ENCODE measurements around the gene HS6ST2. TPM values are rescaled to one million over a fixed set of nuclear protein-coding genes. Genes with fewer than 3 reads are reported as not detected.
A peak's percentile ranks its signal among the peaks of the same experiment; 100 is the strongest.
"Not testable (repeated sequence)": the region's sequence is repeated elsewhere in the genome, so short reads cannot be mapped to it uniquely, and the experiment has no call there.

HS6ST2 gene
- total RNA-seq, 2 experiments from 2014 or later = not detected

DNA sequence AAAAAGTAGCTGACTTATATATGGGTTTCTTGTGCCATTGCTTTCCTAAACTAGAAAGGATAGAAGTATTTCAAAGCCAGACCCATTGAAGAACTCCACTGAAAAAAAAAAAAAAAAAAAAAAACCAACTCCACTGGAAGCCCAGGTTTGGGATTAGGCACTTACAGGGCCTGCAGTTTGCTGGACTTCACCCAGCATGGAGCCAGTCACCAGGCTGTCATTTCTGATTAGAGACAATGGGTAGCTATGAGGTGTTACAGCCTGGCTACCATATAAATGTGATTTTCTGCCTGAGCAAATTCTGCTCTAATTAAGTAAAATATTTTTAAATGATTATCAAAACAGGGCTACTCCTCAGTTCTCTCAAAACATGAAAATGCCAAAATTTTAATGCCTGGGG is 49.5 kb downstream of the HS6ST2 start:
- POLR2A ChIA-PET = no interaction called here

DNA sequence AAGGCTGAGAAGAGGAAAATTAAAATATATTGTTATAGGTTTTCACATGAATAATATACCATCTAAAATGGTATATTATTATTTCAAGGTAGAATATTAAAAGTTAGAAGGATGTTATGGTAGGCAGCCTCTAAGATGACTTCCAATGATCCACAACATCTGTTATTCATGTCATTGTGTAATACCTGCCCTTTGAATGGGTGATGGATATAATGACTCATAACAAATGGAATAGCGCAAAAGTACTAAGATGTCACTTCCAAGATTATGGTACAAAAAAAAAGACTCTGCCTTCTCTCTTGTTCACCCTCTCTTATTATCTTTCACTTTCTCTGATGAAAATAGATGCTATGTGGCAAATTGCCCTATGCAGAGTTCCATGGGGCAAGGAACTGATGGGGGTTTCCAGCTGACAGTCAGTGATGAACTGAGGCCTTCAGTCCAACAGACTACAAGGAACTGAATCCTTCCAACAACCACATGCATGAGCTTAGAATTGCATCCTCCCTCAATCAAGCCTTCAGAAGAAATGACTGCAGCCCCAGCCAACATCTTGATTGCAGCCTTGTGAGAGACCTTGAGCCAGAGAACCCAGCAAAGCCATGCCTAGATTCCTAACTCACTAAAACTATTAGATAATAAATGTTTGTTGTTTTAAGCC is 57.7 kb downstream of the HS6ST2 start:
- POLR2A ChIA-PET = no interaction called here
- Mint-ChIP-seq H3K36me3 (no peaks in the 10 kb centered on the region), H3K27me3 (peaks cover 2% of the 10 kb centered on the region), H3K4me3 (no peak overlapping the region), H3K27ac (no peak overlapping the region), H3K4me1 (no peaks in the 10 kb centered on the region), H3K9me3 (no peaks in the 10 kb centered on the region)
- DNase-seq = no peak
- no peak for ATAC-seq (ENCODE audit: low read depth)

More for the DNA sequence above, 49.5 kb downstream of the HS6ST2 start:
- no peaks in the 10 kb centered on the region for H3K36me3 Mint-ChIP-seq
- peaks cover 1% of the 10 kb centered on the region for H3K9me3 Mint-ChIP-seq
- H3K4me3 Mint-ChIP-seq = no peak overlapping the region
- no peak for DNase-seq
- no peaks in the 10 kb centered on the region for H3K4me1 Mint-ChIP-seq
- H3K27ac Mint-ChIP-seq = no peak overlapping the region
- ATAC-seq (ENCODE audit: low read depth) = no peak
- H3K27me3 Mint-ChIP-seq = peaks cover 2% of the 10 kb centered on the region

DNA sequence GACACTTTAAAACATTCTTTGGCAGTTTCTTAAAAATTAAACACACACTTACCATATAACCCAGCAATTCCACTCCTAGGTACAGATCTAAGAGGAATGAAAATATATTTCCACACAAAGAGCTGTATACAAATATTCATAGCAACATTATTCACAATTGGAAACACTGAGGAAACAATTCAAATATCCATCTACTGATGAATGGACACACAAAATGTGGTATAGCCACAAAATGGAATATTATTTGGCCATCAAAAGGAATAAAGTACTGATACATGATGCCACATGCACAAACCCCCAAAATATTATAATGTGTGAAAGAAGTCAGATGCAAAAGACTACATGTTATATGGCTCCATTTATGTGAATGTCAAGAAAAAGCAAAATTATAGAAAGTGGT is 70.9 kb downstream of the HS6ST2 start:
- Mint-ChIP-seq H3K4me3 (no peak overlapping the region), H3K27me3 (peaks cover 10% of the 10 kb centered on the region), H3K4me1 (no peaks in the 10 kb centered on the region), H3K36me3 (no peaks in the 10 kb centered on the region), H3K27ac (no peak overlapping the region), H3K9me3 (peaks cover 4% of the 10 kb centered on the region)
- ATAC-seq (ENCODE audit: low read depth) (no peak), DNase-seq (no peak)
- POLR2A ChIA-PET = no interaction called here

DNA sequence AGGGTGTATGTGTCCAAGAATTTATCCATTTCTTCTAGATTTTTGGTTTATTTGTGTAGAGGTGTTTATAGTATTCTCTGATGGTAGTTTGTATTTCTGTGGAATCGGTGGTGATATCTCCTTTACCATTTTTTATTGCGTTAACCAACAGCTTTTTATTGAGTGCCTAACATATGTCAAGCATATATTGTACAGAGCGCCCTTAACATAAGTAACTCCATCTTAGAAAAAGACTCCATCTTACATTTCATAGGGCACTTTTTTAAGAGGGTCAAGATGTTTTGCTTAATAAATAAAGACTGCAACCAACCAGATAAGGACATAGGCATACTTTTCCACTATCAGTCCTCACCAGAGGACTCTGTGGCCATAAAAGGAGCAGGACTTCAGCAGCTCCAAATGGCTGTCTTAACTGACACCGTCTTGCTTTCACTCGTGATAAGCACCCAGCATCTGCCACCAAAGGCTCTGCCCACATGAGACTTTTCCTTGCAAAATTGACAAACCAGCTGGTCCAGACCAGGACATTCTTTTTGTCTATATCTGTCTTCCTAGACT is 75.0 kb downstream of the HS6ST2 start:
- H3K4me1 Mint-ChIP-seq = no peaks in the 10 kb centered on the region
- H3K9me3 Mint-ChIP-seq = no peaks in the 10 kb centered on the region
- POLR2A ChIA-PET = no interaction called here
- H3K27ac Mint-ChIP-seq = no peak overlapping the region
- H3K36me3 Mint-ChIP-seq = no peaks in the 10 kb centered on the region
- DNase-seq = no peak
- H3K4me3 Mint-ChIP-seq = no peak overlapping the region
- no peak for ATAC-seq (ENCODE audit: low read depth)
- H3K27me3 Mint-ChIP-seq = peaks cover 8% of the 10 kb centered on the region

DNA sequence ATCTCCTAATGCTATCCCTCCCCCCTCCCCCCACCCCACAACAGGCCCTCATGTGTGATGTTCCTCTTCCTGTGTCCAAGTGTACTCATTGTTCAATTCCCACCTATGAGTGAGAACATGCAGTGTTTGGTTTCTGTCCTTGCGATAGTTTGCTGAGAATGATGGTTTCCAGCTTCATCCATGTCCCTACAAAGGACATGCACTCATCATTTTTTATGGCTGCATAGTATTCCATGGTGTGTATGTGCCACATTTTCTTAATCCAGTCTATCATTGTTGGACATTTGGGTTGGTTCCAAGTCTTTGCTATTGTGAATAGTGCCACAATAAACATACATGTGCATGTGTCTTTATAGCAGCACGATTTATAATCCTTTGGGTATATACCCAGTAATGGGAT is 77.7 kb downstream of the HS6ST2 start:
- POLR2A ChIA-PET, H3K4me3 Mint-ChIP-seq: not testable (repeated sequence)

DNA sequence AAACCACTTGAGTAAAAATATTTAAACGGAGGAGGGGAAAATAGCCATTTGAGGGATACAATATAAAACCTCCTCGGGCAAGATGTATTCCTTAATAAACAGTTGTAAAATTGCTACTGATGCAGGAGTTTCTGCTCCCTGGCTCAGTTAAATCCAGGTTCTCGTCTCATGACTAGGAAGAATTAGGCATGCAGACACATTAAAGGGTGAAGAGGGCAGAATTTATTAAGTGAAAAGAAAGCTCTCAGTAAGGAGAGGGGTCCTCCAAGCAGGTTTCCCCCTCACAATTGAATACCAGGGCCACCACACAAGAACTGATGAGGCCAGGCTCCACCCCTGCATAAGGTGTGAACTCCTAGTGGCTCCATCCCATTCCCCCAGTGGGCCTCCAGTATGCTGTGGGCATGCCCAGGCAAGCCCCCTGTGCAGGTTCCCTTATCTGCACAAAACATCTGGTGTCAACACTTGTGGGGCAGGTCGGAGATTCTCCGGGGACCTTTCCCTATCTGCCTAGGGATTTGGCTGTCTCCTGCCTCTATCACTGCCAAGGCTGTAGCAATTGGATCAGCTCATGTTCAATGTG is 80.4 kb downstream of the HS6ST2 start:
- Mint-ChIP-seq H3K4me3 (no peak overlapping the region), H3K4me1 (no peaks in the 10 kb centered on the region), H3K36me3 (no peaks in the 10 kb centered on the region), H3K27ac (no peak overlapping the region), H3K27me3 (no peaks in the 10 kb centered on the region), H3K9me3 (no peaks in the 10 kb centered on the region)
- DNase-seq = no peak
- POLR2A ChIA-PET = no interaction called here
- ATAC-seq (ENCODE audit: low read depth) = no peak

More for the DNA sequence above, 77.7 kb downstream of the HS6ST2 start:
- not testable (repeated sequence) for H3K27me3 Mint-ChIP-seq; ATAC-seq (ENCODE audit: low read depth); H3K4me1 Mint-ChIP-seq; H3K36me3 Mint-ChIP-seq; DNase-seq; H3K9me3 Mint-ChIP-seq; H3K27ac Mint-ChIP-seq

DNA sequence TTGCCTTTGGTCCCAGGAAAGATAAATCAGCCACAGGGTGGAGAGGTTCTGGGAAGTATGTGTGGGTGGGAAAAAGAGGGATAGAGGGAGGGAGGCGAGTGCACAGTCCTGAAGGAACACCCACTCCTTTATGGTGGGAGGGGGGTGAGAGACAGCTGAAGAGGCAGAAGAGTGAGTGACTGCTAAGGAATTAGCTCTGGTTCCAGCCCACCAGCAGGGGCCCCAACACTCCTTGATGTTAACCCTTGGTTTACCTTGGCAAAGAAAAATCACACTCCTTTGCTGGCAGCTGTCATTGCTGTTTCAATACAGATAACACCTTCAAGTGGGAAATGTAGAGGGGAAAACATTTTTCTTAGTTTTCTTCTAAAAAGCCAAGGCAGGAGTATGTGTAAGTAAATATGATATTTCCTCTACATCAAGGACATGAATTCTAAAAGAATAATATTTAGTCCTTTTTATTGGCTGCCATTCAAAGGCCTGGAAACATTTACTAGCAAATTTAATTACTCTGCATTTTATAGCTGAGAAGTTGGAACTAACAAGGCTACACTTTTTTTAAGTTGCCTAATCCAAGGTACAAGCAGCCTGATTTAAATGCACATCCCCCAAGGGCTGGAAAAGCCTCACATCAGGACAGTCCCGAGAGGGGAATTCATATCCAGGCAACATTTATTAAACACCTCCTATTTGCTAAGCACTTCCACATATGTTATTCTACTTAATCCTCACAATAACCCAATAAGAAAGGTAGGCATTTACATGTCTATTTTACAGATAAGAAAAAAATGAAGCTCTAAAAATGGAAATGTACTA is 81.7 kb downstream of the HS6ST2 start:
- DNase-seq (no peak), ATAC-seq (ENCODE audit: low read depth) (no peak)
- Mint-ChIP-seq H3K27me3 (no peaks in the 10 kb centered on the region), H3K36me3 (no peaks in the 10 kb centered on the region), H3K4me1 (no peaks in the 10 kb centered on the region), H3K9me3 (no peaks in the 10 kb centered on the region), H3K27ac (no peak overlapping the region), H3K4me3 (no peak overlapping the region)
- POLR2A ChIA-PET = no interaction called here

DNA sequence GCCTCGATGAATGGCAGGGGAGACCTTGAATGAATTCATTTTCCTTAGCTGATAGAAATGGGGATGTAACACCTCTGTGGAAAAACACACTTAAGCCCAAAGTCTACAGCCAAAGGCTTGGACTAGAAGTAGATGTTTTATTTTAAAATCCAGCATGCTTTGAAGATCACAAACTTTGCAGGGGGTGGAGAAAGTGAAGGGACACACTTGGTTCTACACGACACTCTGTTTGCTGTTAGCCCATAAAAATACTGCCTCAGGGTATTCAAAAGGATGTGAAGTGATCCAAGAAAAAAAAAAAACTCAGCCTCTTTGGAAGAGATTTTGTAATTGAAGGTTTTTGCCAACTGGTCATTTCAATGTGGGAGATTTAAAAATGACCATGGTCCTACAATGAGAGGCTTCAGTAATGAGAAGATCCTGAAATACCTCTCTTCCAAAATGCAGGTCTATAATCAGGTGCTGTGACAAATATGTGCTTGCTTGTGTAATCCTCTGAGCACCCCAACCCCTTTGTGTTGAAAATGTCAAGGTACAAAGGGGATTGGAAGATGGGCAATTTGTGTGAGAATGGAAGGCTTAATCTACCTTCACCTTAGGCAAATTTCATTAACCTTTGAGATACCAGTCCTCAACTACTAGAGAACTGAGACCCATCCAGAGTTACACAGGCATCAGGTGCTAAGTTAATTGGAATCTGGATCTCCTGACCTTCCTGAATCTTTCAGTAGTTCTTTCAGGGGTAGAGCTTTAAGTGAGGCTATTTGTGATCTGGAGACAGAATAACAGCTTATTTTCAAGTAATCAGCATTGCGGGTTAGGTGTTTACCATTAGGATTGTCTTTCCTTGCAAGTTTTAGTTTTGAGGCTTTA is 82.5 kb downstream of the HS6ST2 start:
- no peak overlapping the region for H3K27ac Mint-ChIP-seq
- no peaks in the 10 kb centered on the region for H3K4me1 Mint-ChIP-seq
- no peaks in the 10 kb centered on the region for H3K27me3 Mint-ChIP-seq
- no peaks in the 10 kb centered on the region for H3K9me3 Mint-ChIP-seq
- ATAC-seq (ENCODE audit: low read depth) (no peak), DNase-seq (no peak)
- H3K4me3 Mint-ChIP-seq = no peak overlapping the region
- H3K36me3 Mint-ChIP-seq = no peaks in the 10 kb centered on the region
- POLR2A ChIA-PET = no interaction called here

DNA sequence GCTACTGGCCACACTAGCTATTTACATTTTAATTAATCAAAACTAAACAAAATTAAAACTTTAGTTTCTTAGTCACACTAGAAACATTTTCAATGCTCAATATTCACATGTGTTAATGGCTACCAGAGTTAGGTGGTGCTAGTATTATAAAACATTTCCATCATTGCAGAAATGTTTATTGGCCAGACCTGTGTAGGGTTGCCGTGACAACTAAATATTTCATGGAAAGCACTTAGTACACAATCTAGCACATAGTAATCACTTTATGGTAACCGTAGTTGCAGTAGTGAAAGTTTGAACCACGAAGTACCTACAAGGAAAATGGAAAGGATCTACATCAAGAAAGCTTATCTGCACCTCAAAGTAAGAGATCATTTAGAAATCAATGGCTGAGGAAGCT is 95.9 kb downstream of the HS6ST2 start:
- Mint-ChIP-seq H3K27ac (no peak overlapping the region), H3K27me3 (peaks cover 7% of the 10 kb centered on the region), H3K36me3 (peaks cover 9% of the 10 kb centered on the region), H3K9me3 (peaks cover 10% of the 10 kb centered on the region), H3K4me1 (peaks cover 14% of the 10 kb centered on the region), H3K4me3 (no peak overlapping the region)
- POLR2A ChIA-PET = no interaction called here
- DNase-seq = no peak
- no peak for ATAC-seq (ENCODE audit: low read depth)

DNA sequence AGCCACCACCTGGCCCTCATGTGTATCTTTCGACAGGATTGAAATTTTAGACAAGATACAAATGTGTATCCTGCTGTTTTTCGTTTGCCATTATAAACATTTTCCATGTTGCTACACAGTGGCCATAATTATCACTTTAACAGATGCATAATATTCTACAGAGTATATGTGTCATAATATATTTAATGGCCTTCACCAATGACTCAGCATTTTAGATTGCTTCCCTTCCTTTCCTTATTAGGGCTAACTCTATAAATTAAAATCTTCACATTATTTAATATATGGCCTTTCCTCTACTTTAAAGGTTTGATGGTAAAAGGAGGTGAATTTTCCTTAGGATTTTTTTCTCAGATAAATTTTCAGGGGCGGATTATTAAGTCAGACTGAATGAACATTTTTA is 97.4 kb downstream of the HS6ST2 start:
- ATAC-seq (ENCODE audit: low read depth) = no peak
- peaks cover 7% of the 10 kb centered on the region for H3K27me3 Mint-ChIP-seq
- POLR2A ChIA-PET = no interaction called here

DNA sequence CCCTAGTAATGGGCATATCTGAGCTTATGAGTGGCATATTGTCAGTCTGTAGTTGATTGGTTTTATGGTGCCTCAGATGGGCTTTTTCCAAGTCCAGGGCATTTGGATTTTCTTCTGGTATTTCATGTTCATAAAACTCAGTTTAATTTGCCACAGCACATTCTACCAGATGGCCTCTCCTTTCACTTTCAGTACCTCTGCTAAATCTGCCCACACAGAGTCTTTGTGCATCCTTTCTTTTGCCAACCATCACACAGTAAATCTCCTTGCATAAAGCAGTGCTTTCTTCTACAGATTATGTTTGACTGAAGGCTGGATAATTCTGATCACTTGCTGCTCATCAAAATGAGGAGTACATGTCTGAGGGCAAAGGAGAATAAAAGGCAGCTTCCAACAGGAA is 98.2 kb downstream of the HS6ST2 start:
- Mint-ChIP-seq H3K4me3 (no peak overlapping the region), H3K36me3 (peaks cover 11% of the 10 kb centered on the region), H3K4me1 (peaks cover 17% of the 10 kb centered on the region), H3K27ac (no peak overlapping the region), H3K9me3 (peaks cover 11% of the 10 kb centered on the region), H3K27me3 (peaks cover 7% of the 10 kb centered on the region)
- POLR2A ChIA-PET = no interaction called here
- DNase-seq (no peak), ATAC-seq (ENCODE audit: low read depth) (no peak)

More for the DNA sequence above, 97.4 kb downstream of the HS6ST2 start:
- no peak overlapping the region for H3K27ac Mint-ChIP-seq
- H3K9me3 Mint-ChIP-seq = peaks cover 11% of the 10 kb centered on the region
- peaks cover 11% of the 10 kb centered on the region for H3K36me3 Mint-ChIP-seq
- DNase-seq = no peak
- H3K4me3 Mint-ChIP-seq = no peak overlapping the region
- peaks cover 16% of the 10 kb centered on the region for H3K4me1 Mint-ChIP-seq

DNA sequence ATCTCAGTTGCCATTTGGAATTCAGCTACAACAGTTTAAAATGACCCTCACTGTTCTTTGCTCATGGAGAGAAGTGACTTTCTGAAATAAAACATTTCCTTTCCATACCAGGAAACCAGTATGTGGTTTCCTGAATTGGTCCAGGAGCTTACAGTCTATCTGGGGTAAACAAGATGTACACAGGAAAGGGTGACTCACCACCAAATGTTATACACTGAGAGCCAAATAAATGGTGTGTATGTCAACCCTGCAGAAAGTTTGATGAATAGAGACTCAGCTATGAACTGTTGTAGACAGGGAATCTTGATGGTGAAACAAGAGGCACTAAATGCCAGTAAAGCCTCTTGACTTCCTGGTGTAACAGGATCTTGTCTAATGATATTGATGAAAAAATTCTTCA is 100.4 kb downstream of the HS6ST2 start:
- Mint-ChIP-seq H3K27me3 (peaks cover 4% of the 10 kb centered on the region), H3K4me1 (peaks cover 17% of the 10 kb centered on the region), H3K27ac (peak overlapping the region; percentile 51), H3K36me3 (peaks cover 11% of the 10 kb centered on the region), H3K4me3 (peak overlapping the region; percentile 47), H3K9me3 (peaks cover 8% of the 10 kb centered on the region)
- peak; percentile 54 for ATAC-seq (ENCODE audit: low read depth)
- POLR2A ChIA-PET = no interaction called here
- no peak for DNase-seq

DNA sequence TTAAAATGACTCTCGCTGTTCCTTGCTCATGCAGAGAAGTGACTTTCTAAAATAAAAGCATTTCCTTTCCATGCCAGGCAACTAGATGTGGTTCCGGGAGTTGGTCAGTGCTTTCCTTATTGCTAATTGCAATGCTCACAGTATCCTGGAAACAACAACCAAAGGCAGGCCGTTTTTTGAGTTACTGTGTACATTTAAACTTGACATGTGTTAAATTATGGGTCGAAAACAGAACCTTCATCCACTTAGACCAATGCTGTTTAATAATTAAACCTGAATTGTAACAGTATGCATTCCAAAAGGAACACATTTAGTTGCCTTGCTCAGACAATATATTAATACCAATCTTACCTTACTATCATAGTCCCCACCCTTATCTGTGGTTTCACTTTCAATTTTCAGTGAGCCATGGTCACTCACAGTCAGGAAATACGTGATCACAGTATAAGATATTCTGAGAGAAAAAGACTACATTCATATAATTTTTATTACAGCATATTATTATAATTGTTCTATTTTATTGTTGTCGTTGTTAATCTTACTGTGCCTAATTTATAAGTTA is 102.6 kb downstream of the HS6ST2 start:
- ATAC-seq (ENCODE audit: low read depth) (no peak), DNase-seq (no peak)
- Mint-ChIP-seq H3K9me3 (peaks cover 8% of the 10 kb centered on the region), H3K36me3 (peaks cover 11% of the 10 kb centered on the region), H3K27ac (no peak overlapping the region), H3K4me3 (no peak overlapping the region), H3K27me3 (no peaks in the 10 kb centered on the region), H3K4me1 (peaks cover 17% of the 10 kb centered on the region)
- POLR2A ChIA-PET = no interaction called here

Data from activated naive CD8-positive, alpha-beta T cell treated with anti-CD3 and anti-CD28 coated beads, Interleukin-2, amount 10 ng/mL, durations not matched to agents 7 days and 5 days (primary cell).